ENCODE results near the gene ENTREP3.

- TF ChIP-seq CTCF (conservative IDR thresholded peaks at IDR 0.05) = no peak
- TF ChIP-seq ZFX (IDR thresholded peaks at IDR 0.05) = no peak
These were observed 7.4 kb downstream of the ENTREP3 start for GRCh38 chr1:155247667-155248553.

Data from C4-2B (cell line).